GM21786 (cell line): Measurements from ENCODE around the gene CDC42EP1.
"Not testable (repeated sequence)": the region's sequence is repeated elsewhere in the genome, so short reads cannot be mapped to it uniquely, and the experiment has no call there.

Experiments used
- ATAC-seq: cut with Tn5 transposase; IDR thresholded peaks from one replicate; pipeline ENCODE4 v1.9.1; 2021; ENCODE audit not compliant: unreplicated experiment

The CDC42EP1 gene

GRCh38 chr22:37559901-37560607 is at the start of gene CDC42EP1:
Gene CDC42EP1 (plus strand): TSS chr22:37560480. CDS start chr22:37566350, 5,870 bp downstream.
- ATAC-seq = no peak

- ATAC-seq = no peak
These were observed 48.7 kb upstream of the CDC42EP1 start for GRCh38 chr22:37511395-37512104.

GRCh38 chr22:37514526-37515051 is 45.7 kb upstream of the CDC42EP1 start:
- ATAC-seq = no peak

GRCh38 chr22:37515901-37516300 is 44.4 kb upstream of the CDC42EP1 start:
- no peak for ATAC-seq

- no peak for ATAC-seq
These were observed 43.8 kb upstream of the CDC42EP1 start for GRCh38 chr22:37516456-37516855.

- ATAC-seq = no peak
These were observed 42.3 kb upstream of the CDC42EP1 start for GRCh38 chr22:37517826-37518450.

GRCh38 chr22:37518509-37519267 is 41.6 kb upstream of the CDC42EP1 start:
- no peak for ATAC-seq

GRCh38 chr22:37519268-37520195 is 40.7 kb upstream of the CDC42EP1 start, which contains the start of gene CARD10:
Gene CARD10 (minus strand): TSS chr22:37519415. CDS start chr22:37519200, 215 bp downstream.
- ATAC-seq = no peak

GRCh38 chr22:37520776-37521191 is 39.5 kb upstream of the CDC42EP1 start:
- no peak for ATAC-seq

- ATAC-seq = no peak
These were observed 39.0 kb upstream of the CDC42EP1 start for GRCh38 chr22:37521236-37521739.

GRCh38 chr22:37522482-37522881 is 37.8 kb upstream of the CDC42EP1 start:
- no peak for ATAC-seq

- ATAC-seq = no peak
These were observed 35.1 kb upstream of the CDC42EP1 start for GRCh38 chr22:37525073-37525745.

GRCh38 chr22:37525746-37526350 is 34.4 kb upstream of the CDC42EP1 start:
- ATAC-seq = no peak

- no peak for ATAC-seq
These were observed 33.9 kb upstream of the CDC42EP1 start for GRCh38 chr22:37526376-37526775.

- not testable (repeated sequence) for ATAC-seq
These were observed 33.1 kb upstream of the CDC42EP1 start for GRCh38 chr22:37527081-37527752.

- not testable (repeated sequence) for ATAC-seq
These were observed 32.3 kb upstream of the CDC42EP1 start for GRCh38 chr22:37527952-37528351.

GRCh38 chr22:37529652-37530345 is 30.5 kb upstream of the CDC42EP1 start:
- ATAC-seq = no peak
